VCaP (cell line): ENCODE results near the gene SAXO2.
"Not testable (repeated sequence)": the region's sequence is repeated elsewhere in the genome, so short reads cannot be mapped to it uniquely, and the experiment has no call there.

Experiments used
- H3K27ac ChIP-seq: fragments of 450-650 bp; 2 replicates; pipeline ENCODE4 v1.5.1; 2017
- TF ChIP-seq, protein P1 (sequence below): fragments of 450-650 bp; conservative IDR thresholded peaks from 2 replicates; pipeline ENCODE4 v1.5.1; 2017; ENCODE audit warnings: mild to moderate bottlenecking, moderate library complexity

The SAXO2 gene

DNA sequence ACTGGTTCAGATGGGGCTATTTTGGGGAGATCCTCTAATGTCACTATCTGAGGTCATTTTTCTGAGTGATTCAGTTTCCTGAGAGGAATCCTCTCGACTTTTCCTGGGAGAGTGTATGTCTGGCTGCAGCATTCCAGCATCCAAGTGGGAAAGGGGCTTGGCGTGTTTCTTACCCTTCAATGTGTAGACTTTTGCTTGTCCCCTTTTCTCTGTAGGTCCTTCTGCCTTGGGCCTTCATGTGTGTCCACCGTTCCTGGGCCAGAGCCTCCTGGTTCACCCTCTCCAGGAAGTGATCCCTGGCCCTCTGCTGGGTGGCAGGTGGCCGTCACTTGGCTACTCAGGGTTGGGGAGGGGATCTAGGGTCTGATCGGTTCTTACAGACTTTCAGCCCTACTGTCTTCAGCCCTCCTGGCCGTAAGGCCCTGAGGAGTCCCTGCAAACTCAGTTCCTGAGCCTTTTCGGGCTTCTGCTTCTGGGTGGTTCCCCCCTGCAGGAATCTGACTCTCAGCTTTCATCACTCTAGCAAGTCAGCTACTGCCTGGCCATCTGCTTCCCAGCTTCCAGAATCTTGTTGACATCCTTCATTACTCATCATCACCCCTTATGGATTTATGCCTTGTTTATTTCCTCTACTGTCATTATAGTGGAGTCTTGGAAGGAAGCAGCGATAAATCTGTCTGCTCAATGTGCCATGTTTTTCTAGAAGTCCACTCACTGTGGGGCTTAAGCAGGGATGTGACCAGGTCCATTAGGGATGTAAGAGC, 50.1 kb downstream of the SAXO2 start:
- TF ChIP-seq, protein P1, sequence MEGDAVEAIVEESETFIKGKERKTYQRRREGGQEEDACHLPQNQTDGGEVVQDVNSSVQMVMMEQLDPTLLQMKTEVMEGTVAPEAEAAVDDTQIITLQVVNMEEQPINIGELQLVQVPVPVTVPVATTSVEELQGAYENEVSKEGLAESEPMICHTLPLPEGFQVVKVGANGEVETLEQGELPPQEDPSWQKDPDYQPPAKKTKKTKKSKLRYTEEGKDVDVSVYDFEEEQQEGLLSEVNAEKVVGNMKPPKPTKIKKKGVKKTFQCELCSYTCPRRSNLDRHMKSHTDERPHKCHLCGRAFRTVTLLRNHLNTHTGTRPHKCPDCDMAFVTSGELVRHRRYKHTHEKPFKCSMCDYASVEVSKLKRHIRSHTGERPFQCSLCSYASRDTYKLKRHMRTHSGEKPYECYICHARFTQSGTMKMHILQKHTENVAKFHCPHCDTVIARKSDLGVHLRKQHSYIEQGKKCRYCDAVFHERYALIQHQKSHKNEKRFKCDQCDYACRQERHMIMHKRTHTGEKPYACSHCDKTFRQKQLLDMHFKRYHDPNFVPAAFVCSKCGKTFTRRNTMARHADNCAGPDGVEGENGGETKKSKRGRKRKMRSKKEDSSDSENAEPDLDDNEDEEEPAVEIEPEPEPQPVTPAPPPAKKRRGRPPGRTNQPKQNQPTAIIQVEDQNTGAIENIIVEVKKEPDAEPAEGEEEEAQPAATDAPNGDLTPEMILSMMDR, result no peak

DNA sequence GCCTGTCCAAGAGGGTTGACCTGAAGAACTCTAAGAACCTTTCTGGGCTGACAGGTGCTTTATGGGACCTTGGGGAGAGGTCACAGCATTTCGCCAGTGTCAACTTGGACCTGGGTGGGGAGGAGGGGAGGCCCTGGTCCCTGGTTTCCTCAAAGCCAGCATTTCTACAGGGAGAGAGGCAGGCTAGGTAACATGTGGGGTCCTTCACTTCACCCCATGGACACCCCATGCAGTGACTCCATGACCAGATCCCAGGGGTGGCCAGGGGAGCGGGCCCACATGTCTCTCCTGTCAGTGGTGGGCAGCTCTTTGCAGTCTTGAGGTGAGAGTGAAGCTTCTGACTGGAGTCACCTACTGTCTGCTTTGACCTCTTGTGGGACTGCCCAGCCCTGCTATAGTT, 50.8 kb downstream of the SAXO2 start:
- TF ChIP-seq, protein P1, result no peak
- H3K27ac ChIP-seq, result no peak overlapping the region

More for the DNA sequence above, 50.1 kb downstream of the SAXO2 start:
- no peak overlapping the region for H3K27ac ChIP-seq

DNA sequence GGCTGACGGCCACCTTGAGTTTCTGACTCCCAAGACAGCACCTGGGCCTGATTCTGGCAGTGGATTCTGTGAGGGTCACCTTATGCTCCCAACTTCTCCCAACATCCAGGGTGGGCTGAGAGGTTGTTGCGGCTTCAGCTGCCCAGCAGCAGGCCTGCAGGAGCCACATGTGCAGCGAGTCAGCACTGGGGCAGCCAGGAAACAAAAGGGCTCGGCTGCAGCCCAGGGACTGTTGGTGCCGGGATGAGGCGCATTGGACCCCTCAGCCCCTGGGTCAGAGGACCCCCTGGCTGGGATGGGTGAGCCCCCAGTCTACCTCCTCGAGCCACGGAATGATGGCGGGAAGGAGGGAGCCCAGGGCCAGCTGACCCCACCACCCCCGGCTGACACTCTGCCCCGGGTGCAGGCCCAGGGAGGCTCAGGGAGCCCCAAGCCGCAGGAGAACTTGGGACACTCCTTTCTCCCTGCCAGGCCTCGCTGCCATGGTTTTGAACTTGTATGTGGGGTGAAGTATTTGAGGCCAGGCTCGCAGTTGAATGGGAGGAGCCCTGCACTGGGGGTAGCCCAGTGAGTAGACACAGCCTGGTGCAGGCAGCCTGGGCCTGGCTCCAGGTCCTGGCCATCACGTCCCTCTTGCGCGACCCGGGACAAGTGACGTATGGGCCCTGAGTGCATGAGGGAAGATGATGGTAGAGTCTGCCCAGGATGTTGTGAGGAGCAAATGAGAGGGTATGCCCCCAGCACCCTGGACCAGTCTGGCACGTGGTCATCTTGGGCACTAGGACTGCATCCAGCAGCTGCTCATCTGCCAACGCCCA, 51.5 kb downstream of the SAXO2 start:
- not testable (repeated sequence) for H3K27ac ChIP-seq

DNA sequence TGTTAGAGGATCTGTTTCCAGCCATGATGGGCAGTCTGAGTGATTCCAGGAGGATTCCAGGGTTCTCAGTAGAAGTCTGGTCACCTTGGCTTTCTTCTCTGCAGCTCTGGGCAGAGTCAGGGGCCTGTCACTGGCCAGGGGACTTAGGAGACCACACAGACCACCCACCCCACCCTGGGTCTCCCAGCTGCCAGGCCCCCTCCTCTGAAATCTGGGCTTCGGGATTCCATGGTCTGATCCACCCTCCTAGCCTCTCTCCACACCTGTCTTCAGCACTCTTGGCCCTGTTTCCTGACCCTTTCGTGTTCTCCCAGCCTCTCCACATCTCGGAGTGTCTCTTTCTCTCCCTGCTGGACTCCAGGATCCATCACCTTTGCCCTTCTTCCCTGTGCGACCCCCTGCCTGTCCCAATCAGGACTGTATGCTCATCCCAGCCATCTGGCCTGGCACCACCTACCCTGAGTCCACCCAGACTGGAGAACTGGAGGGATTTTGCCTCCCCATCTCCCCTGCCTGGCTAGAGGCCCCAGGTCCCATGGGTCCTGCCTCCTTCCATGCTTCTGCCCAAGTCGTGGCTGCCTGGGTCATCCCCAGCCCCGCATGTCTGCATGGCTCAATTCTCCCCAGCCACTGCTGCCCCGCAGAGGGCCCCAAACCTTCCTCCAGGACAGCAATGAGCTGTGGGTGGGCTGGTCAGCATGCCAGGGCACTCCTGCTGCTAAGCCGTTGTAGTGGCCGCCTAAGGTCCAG, 52.3 kb downstream of the SAXO2 start:
- TF ChIP-seq, protein P1, result no peak
- H3K27ac ChIP-seq, result no peak overlapping the region

DNA sequence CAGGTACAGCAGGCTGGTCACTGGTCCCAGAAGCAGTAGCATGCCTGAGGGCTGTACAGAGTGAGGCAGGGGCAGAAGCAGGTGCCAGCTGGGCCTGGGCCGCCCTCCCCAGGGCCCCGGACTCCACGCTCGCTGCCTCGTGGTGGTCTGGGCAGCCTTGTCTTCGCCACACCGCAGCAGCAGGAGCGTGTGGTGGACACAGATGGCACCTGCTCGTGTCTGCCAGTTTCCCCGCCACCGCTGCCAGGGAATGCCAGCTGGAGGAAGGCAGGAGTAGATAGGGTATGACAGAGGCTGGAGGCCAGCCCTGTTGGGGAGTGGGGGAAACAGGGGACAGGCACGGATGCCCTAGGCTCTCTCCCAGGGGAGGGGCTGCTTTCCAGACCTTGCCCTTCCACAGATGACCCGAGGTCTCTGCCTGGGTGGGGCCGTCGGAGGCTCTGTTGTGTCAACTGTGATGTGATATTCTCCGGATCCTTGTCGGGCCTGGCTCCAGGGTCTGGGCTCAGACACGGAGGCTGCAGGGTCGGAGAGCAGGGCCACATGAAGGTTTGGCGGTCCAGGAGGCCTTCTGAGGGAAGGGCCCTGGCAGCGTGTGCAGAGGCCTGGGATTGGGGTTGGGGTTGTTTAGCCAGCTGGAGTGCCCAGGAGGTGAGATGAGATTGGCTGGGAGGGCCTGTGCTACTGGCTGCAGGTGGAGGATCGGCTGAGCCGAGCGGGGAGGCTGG, 53.1 kb downstream of the SAXO2 start:
- no peak overlapping the region for H3K27ac ChIP-seq

DNA sequence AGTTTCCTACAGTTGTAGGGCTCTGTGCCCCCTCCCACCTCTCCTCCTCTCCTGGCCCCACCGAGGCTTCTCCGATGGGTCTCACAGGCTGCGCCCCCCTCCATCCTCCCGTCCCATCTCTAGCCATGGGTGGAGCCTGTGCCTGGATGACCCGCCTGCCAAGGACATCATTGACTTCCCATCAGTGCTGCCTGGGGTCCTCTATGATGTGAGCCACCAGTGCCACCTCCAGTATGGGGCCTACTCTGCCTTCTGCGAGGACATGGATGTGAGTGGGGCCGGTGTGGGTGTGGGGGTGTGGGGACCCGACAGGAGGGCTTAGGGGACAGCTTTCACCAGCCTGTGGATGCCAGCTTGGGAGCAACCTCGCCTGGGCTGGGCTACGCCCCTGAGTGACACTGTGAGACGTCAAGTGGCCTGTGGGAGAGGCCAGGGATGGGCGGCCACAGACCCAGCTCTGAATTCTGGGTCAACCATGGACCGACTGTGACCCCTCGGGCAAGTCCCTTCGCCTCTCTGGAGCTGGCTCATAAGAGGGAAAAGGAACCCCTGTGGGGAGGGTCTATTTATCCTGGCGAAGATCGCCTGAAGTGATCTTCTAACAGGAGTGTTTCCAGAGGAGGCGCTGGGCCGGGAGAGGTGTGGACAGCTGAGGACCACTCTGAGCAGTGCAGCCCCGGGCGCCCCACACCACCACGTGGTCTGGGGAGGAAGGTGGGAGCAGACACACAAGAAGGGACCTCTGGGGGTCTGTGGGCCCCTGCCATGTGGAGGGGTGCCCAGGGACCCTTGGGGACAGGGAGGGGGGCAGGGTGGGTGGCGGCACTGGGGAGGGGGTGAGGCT, 53.9 kb downstream of the SAXO2 start:
- H3K27ac ChIP-seq, result not testable (repeated sequence)

More for the DNA sequence above, 53.1 kb downstream of the SAXO2 start:
- TF ChIP-seq, protein P1, result no peak

DNA sequence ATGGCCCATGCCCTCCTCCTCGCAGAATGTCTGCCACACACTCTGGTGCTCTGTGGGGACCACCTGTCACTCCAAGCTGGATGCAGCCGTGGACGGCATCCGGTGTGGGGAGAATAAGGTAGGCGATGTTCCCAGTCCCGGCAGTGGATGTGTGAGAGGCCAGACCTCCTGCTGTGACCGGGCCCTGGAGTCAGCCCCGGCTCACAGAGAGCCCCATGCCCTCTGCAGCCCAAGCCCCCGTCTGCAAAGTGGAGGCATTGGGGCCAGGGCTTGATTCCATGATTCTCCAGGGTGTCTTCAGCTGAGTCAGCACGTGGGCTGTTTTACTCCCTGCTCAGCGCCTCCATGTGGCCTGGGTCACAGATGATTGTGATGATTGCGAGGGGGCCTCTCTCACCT, 54.5 kb downstream of the SAXO2 start:
- TF ChIP-seq, protein P1, result no peak
- H3K27ac ChIP-seq, result no peak overlapping the region

DNA sequence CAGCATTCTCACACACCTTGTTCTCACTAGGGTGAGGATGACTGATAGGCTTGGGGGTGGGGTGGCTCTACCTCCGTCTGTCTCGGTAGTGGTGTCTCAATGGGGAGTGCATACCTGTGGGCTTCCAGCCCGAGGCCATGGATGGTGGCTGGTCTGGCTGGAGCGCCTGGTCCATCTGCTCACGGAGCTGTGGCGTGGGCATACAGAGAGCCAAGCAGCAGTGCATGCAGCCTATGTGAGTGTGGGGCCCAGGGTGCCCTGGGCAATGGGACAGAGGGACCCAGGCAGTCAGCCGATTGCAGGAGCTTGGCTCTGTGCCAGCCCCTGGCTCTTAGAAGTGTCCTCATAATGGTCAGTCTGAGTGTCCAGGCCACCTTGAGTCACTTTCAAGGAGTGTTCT, 54.9 kb downstream of the SAXO2 start:
- H3K27ac ChIP-seq, result not testable (repeated sequence)

DNA sequence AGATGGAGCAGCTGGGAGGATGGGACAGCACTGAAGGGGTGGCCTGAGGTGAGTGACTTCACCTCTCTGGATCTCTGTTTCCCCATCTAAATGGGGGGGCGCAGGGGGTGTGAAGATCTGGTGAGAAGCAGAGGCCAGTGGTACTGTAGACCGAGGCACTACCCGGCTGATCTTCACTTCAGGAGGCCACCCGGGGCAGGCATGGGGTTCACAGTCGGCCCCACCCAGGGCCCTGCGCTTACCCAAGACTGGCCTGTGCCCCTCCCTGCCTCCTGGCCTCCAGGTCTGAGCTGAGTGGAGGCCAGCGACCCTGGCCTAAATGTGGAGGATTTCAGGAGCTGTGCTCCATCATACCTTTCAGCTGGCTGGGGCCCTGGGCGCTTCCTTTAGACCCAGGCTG, 55.7 kb downstream of the SAXO2 start:
- not testable (repeated sequence) for H3K27ac ChIP-seq

DNA sequence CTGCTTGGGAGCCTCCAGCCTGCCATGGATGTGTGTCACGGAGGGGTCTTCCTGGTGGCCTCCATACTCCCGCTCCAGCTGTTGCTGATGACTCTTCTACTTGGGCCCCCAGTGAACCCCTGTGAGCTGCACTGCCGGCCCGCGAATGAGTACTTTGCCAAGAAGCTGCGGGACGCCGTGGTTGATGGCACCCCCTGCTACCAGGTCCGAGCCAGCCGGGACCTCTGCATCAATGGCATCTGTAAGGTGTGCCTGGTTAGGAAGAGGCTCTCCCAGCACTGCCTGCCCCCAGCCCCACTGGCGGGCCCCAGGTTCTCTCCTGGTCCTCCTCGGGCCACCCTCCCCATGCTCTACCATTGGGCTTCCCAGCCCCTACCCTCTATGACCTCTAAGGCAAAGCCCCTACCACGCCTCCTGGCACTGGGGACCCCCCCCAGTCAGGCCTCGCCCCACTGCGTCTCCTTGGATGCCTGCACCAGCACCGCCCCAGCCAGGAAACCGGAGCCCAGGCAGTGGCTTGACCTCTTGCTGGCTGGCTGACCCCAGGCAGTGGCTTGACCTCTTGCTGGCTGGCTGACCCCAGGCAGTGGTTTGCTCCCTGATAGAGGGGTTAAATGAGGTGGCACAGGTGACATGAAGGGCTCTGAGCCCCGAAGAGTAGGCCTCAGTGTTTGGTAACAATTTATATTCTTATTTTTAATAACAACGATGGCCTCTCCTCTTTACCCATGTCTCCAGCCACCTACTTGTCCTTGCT, 57.1 kb downstream of the SAXO2 start:
- not testable (repeated sequence) for H3K27ac ChIP-seq

DNA sequence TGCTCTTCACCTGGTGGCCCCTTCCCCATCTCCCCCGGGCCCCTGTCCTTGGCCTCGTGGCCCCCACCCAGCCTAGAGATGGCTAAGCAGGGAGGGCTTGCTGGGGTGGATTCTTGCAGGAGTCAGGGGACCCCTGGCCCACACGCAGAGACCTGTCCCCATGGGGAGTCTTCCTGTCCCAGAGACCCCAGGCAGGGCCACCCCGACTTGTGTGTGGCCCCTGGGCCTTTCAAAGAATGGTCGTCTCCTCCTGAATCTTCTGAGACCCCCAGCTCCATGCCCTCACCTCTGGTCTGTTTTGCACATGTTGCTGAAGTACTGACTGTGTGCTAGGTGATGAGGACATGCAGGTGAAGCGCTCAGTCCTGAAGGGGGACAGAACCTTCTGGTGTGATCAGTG, 58.2 kb downstream of the SAXO2 start:
- H3K27ac ChIP-seq, result not testable (repeated sequence)

DNA sequence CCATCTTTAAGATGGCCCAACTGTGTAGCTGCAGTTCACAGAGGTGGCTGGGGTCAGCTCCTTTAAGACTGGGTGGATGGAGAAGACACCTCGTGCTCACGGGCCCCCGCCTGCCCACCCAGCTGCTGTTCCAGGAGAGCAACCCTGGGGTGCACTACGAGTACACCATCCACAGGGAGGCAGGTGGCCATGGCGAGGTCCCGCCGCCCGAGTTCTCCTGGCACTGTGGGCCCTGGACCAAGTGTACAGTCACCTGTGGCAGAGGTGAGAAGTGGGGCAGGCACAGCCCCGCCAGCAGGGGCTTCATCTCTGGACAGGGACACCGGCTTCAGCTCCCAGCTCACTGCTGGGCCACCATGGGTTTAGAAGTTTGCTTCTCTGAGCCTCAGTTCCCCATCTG, 59.9 kb downstream of the SAXO2 start:
- H3K27ac ChIP-seq, result not testable (repeated sequence)
